Mesenchymal stem cell (in vitro differentiated cells and primary cell): ENCODE results near the gene NUP93.

Experiments used
- DNase-seq: peaks from one replicate; pipeline ENCODE4 v3.0.0-alpha.2; 2013
- H2AFZ ChIP-seq: one replicate; pipeline ENCODE4 v1.6.1; 2013; ENCODE audit warnings: low read depth, mild to moderate bottlenecking, control low read depth, inconsistent platforms, low read length, moderate library complexity
- H2AK5ac ChIP-seq: 2 replicates; pipeline ENCODE4 v1.6.1; 2013; ENCODE audit warnings: low read length, moderate library complexity, mild to moderate bottlenecking, inconsistent platforms; ENCODE audit not compliant: severe bottlenecking
- H2BK120ac ChIP-seq: one replicate; pipeline ENCODE4 v1.6.1; 2013; ENCODE audit warnings: low read depth, mild to moderate bottlenecking, inconsistent platforms, low read length, moderate library complexity
- H2BK12ac ChIP-seq, 2 experiments: one replicate each; pipeline ENCODE4 v1.6.1; 2013; ENCODE audit warnings: inconsistent platforms in 2 of 2, low read length in 2 of 2, mild to moderate bottlenecking in 2 of 2, moderate library complexity in 2 of 2, control low read depth in 1 of 2
- H2BK15ac ChIP-seq: one replicate; pipeline ENCODE4 v1.6.1; 2013; ENCODE audit warnings: mild to moderate bottlenecking, low read depth, inconsistent platforms; ENCODE audit not compliant: poor library complexity, severe bottlenecking
- H2BK5ac ChIP-seq: 2 replicates; pipeline ENCODE4 v1.6.1; 2013; ENCODE audit warnings: low read depth, mild to moderate bottlenecking, low read length, control low read depth, inconsistent platforms; ENCODE audit not compliant: poor library complexity, severe bottlenecking
- H3K14ac ChIP-seq, 2 experiments: one replicate each; pipeline ENCODE4 v1.6.1; 2013; ENCODE audit warnings: inconsistent platforms in 2 of 2, low read length in 2 of 2, control low read depth in 1 of 2, mild to moderate bottlenecking in 1 of 2, moderate library complexity in 1 of 2
- H3K18ac ChIP-seq, 2 experiments: one replicate each; pipeline ENCODE4 v1.6.1; 2013; ENCODE audit warnings: inconsistent platforms in 2 of 2, low read length in 2 of 2, control low read depth in 1 of 2, low read depth in 1 of 2, mild to moderate bottlenecking in 1 of 2
- H3K23ac ChIP-seq, 2 experiments: one replicate each; pipeline ENCODE4 v1.6.1; 2013; ENCODE audit warnings: inconsistent platforms in 2 of 2, low read length in 2 of 2, mild to moderate bottlenecking in 2 of 2, moderate library complexity in 2 of 2, control low read depth in 1 of 2
- H3K27ac ChIP-seq: 2 replicates; pipeline ENCODE4 v1.5.1; 2013; ENCODE audit warnings: mild to moderate bottlenecking, moderate library complexity, low read length, control low read depth, inconsistent platforms; ENCODE audit not compliant: poor library complexity, severe bottlenecking
- H3K27me3 ChIP-seq, 2 experiments: 2 replicates each; pipeline versions ENCODE4 v1.6.1 to v1.7.0; 2013; ENCODE audit warnings: low read length in 2 of 2, mild to moderate bottlenecking in 2 of 2, moderate library complexity in 2 of 2, control low read depth in 1 of 2, inconsistent platforms in 1 of 2; ENCODE audit not compliant: control insufficient read depth in 1 of 2, insufficient read depth in 1 of 2
- H3K36me3 ChIP-seq, 2 experiments: 2 replicates each; pipeline versions ENCODE4 v1.6.1 to v1.7.0; 2013; ENCODE audit warnings: low read length in 2 of 2, control low read depth in 1 of 2, inconsistent platforms in 1 of 2, low read depth in 1 of 2, mild to moderate bottlenecking in 1 of 2; ENCODE audit not compliant: insufficient read depth in 2 of 2, control insufficient read depth in 1 of 2
- H3K4ac ChIP-seq, 2 experiments: one replicate each; pipeline ENCODE4 v1.6.1; 2013; ENCODE audit warnings: inconsistent platforms in 2 of 2, low read length in 2 of 2, mild to moderate bottlenecking in 2 of 2, moderate library complexity in 2 of 2, control low read depth in 1 of 2, low read depth in 1 of 2
- H3K4me1 ChIP-seq: 2 replicates; pipeline ENCODE4 v1.6.1; 2013; ENCODE audit warnings: low read depth, low read length, control low read depth; ENCODE audit not compliant: control insufficient read depth, insufficient read depth
- H3K4me2 ChIP-seq: 2 replicates; pipeline ENCODE4 v1.6.1; 2013; ENCODE audit warnings: low read length, mild to moderate bottlenecking, inconsistent platforms; ENCODE audit not compliant: poor library complexity, severe bottlenecking
- H3K4me3 ChIP-seq, 2 experiments: 2 replicates each; pipeline versions ENCODE4 v1.5.1 to v1.7.0; 2013; ENCODE audit warnings: low read length in 2 of 2, mild to moderate bottlenecking in 2 of 2, control low read depth in 1 of 2, low read depth in 1 of 2; ENCODE audit not compliant: insufficient read depth in 1 of 2
- H3K79me1 ChIP-seq: replicated peaks from 2 replicates; pipeline ENCODE4 v1.6.1; 2013; ENCODE audit warnings: mild to moderate bottlenecking, control low read depth, low read length, inconsistent platforms; ENCODE audit not compliant: poor library complexity, severe bottlenecking
- H3K9ac ChIP-seq: 2 replicates; pipeline ENCODE4 v1.7.0; 2013; ENCODE audit warnings: mild to moderate bottlenecking, low read length, moderate library complexity
- H3K9me3 ChIP-seq: 2 replicates; pipeline ENCODE4 v1.7.0; 2013; ENCODE audit warnings: mild to moderate bottlenecking, low read length; ENCODE audit not compliant: control insufficient read depth
- H4K8ac ChIP-seq: one replicate; pipeline ENCODE4 v1.6.1; 2013; ENCODE audit warnings: inconsistent platforms, mild to moderate bottlenecking, low read length, moderate library complexity
- H4K91ac ChIP-seq: one replicate; pipeline ENCODE4 v1.6.1; 2013; ENCODE audit warnings: mild to moderate bottlenecking, low read length, inconsistent platforms
- WGBS: methylation state at CpG from one replicate; pipeline ENCODE4 v1.1.7; 2013; ENCODE audit warnings: mixed read lengths; 5-methylcytosine and 5-hydroxymethylcytosine counted together

Gene NUP93

GRCh38 chr16:56688762-56689161 is 41.2 kb upstream of the NUP93 start:
- H2BK120ac ChIP-seq, result no peak overlapping the region
- H3K14ac ChIP-seq, result no peak overlapping the region
- H2BK15ac ChIP-seq, result no peak overlapping the region
- H2AK5ac ChIP-seq, result no peak overlapping the region
- no peak overlapping the region for H4K91ac ChIP-seq
- peaks cover 10% of the 10 kb centered on the region for H3K9me3 ChIP-seq
- no peaks in the 10 kb centered on the region for H3K36me3 ChIP-seq
- no peaks in the 10 kb centered on the region for H3K27me3 ChIP-seq
- no peak overlapping the region for H3K4me3 ChIP-seq
- no peak overlapping the region for H2BK5ac ChIP-seq
- no peak overlapping the region for H2BK12ac ChIP-seq
- no peak overlapping the region for H3K27ac ChIP-seq
- no peaks in the 10 kb centered on the region for H3K79me1 ChIP-seq
- peaks cover 3% of the 10 kb centered on the region for H3K4me1 ChIP-seq
- no peak overlapping the region for H3K18ac ChIP-seq
- no peak overlapping the region for H2AFZ ChIP-seq
- no peak overlapping the region for H3K9ac ChIP-seq
- no peak overlapping the region for H3K4me2 ChIP-seq
- WGBS, result 14% methylated on average over 1 of the region's 1 CpG
- no peak overlapping the region for H3K23ac ChIP-seq
- no peak for DNase-seq
- H3K4ac ChIP-seq, result no peak overlapping the region
- no peak overlapping the region for H4K8ac ChIP-seq

- H3K79me1 ChIP-seq, result no peaks in the 10 kb centered on the region
- no peak overlapping the region for H3K23ac ChIP-seq
- no peak for DNase-seq
- peaks cover 3% of the 10 kb centered on the region for H3K4me1 ChIP-seq
- no peak overlapping the region for H3K9ac ChIP-seq
- H2BK15ac ChIP-seq, result no peak overlapping the region
- H3K4me3 ChIP-seq, result no peak overlapping the region
- no peak overlapping the region for H4K8ac ChIP-seq
- H3K4me2 ChIP-seq, result no peak overlapping the region
- H3K18ac ChIP-seq, result peak overlapping the region in 1 of 2 experiments; percentile 29
- H2BK5ac ChIP-seq, result no peak overlapping the region
- H2AK5ac ChIP-seq, result no peak overlapping the region
- H3K27me3 ChIP-seq, result no peaks in the 10 kb centered on the region
- H2BK12ac ChIP-seq, result no peak overlapping the region
- no peak overlapping the region for H2AFZ ChIP-seq
- no peak overlapping the region for H3K14ac ChIP-seq
- H3K27ac ChIP-seq, result no peak overlapping the region
- peaks cover 10% of the 10 kb centered on the region for H3K9me3 ChIP-seq
- WGBS, result 70% methylated on average over 2 of the region's 3 CpGs
- no peaks in the 10 kb centered on the region for H3K36me3 ChIP-seq
- no peak overlapping the region for H4K91ac ChIP-seq
- no peak overlapping the region for H3K4ac ChIP-seq
- H2BK120ac ChIP-seq, result no peak overlapping the region
Observed at GRCh38 chr16:56689171-56689570, 40.8 kb upstream of the NUP93 start.

- 82% methylated on average over 2 of the region's 4 CpGs for WGBS
- Histone ChIP-seq H3K27me3 (no peaks in the 10 kb centered on the region), H3K27ac (no peak overlapping the region), H3K9ac (no peak overlapping the region), H3K4me1 (peaks cover 3% of the 10 kb centered on the region), H2BK5ac (no peak overlapping the region), H3K36me3 (no peaks in the 10 kb centered on the region), H2AK5ac (no peak overlapping the region), H2BK15ac (no peak overlapping the region), H3K4ac (no peak overlapping the region), H2AFZ (no peak overlapping the region), H3K4me2 (no peak overlapping the region), H3K9me3 (peaks cover 10% of the 10 kb centered on the region), H4K91ac (no peak overlapping the region), H3K14ac (peak overlapping the region in 1 of 2 experiments; percentile 63), H3K23ac (no peak overlapping the region), H4K8ac (no peak overlapping the region), H2BK120ac (no peak overlapping the region), H3K18ac (no peak overlapping the region), H3K79me1 (no peaks in the 10 kb centered on the region), H3K4me3 (no peak overlapping the region), H2BK12ac (no peak overlapping the region)
- no peak for DNase-seq
Observed at GRCh38 chr16:56690420-56691122, 39.4 kb upstream of the NUP93 start.

- Histone ChIP-seq H3K4me2 (no peak overlapping the region), H2BK120ac (no peak overlapping the region), H2BK5ac (no peak overlapping the region), H3K27ac (no peak overlapping the region), H2AFZ (no peak overlapping the region), H3K4me1 (peaks cover 3% of the 10 kb centered on the region), H3K9me3 (peaks cover 5% of the 10 kb centered on the region), H3K4me3 (no peak overlapping the region), H3K27me3 (no peaks in the 10 kb centered on the region), H3K23ac (no peak overlapping the region), H3K36me3 (no peaks in the 10 kb centered on the region), H4K91ac (no peak overlapping the region), H2AK5ac (no peak overlapping the region), H3K9ac (no peak overlapping the region), H2BK12ac (no peak overlapping the region), H4K8ac (no peak overlapping the region), H3K18ac (no peak overlapping the region), H3K79me1 (no peaks in the 10 kb centered on the region), H2BK15ac (no peak overlapping the region), H3K14ac (no peak overlapping the region), H3K4ac (no peak overlapping the region)
- no peak for DNase-seq
- 66% methylated on average over 4 of the region's 4 CpGs for WGBS
Observed at GRCh38 chr16:56691885-56692284, 38.0 kb upstream of the NUP93 start.
